ENCODE results near the gene VPS16.

Gene VPS16

GRCh38 chr20:2847802-2848201 lies 7.3 kb downstream of the VPS16 start:
- Histone ChIP-seq H3K36me3 (ENCODE audit: control insufficient read depth, insufficient read depth, low read length) (no peaks in the 10 kb centered on the region), H3K4me1 (ENCODE audit: control insufficient read depth, insufficient read depth, low read length) (no peaks in the 10 kb centered on the region)
- WGBS (ENCODE audit: insufficient coverage, insufficient read length), result no CpG with 5 or more reads among the region's 4 CpGs

GRCh38 chr20:2849529-2849928 lies 9.0 kb downstream of the VPS16 start:
- Histone ChIP-seq H3K9me3 (ENCODE audit: control insufficient read depth, insufficient read depth, low read length) (no peaks in the 10 kb centered on the region), H3K27ac (ENCODE audit: low read length) (no peak overlapping the region), H3K4me3 (ENCODE audit: low read length) (no peak overlapping the region), H3K27me3 (ENCODE audit: control insufficient read depth, insufficient read depth, low read length) (no peaks in the 10 kb centered on the region), H3K36me3 (ENCODE audit: control insufficient read depth, insufficient read depth, low read length) (no peaks in the 10 kb centered on the region), H3K4me1 (ENCODE audit: control insufficient read depth, insufficient read depth, low read length) (no peaks in the 10 kb centered on the region)
- WGBS (ENCODE audit: insufficient coverage, insufficient read length), result no CpG with 5 or more reads among the region's 4 CpGs
- DNase-seq (ENCODE audit: low read depth, low spot score), result no peak

More at GRCh38 chr20:2847802-2848201, 7.3 kb downstream of the VPS16 start:
- H3K9me3 ChIP-seq (ENCODE audit: control insufficient read depth, insufficient read depth, low read length), result no peaks in the 10 kb centered on the region
- DNase-seq (ENCODE audit: low read depth, low spot score), result no peak
- no peaks in the 10 kb centered on the region for H3K27me3 ChIP-seq (ENCODE audit: control insufficient read depth, insufficient read depth, low read length)
- H3K4me3 ChIP-seq (ENCODE audit: low read length), result no peak overlapping the region
- H3K27ac ChIP-seq (ENCODE audit: low read length), result no peak overlapping the region

GRCh38 chr20:2851086-2851485 lies 10.5 kb downstream of the VPS16 start:
- no peak overlapping the region for H3K27ac ChIP-seq (ENCODE audit: low read length)
- no peaks in the 10 kb centered on the region for H3K9me3 ChIP-seq (ENCODE audit: control insufficient read depth, insufficient read depth, low read length)
- WGBS (ENCODE audit: insufficient coverage, insufficient read length), result no CpG with 5 or more reads among the region's 10 CpGs
- H3K4me3 ChIP-seq (ENCODE audit: low read length), result no peak overlapping the region
- H3K36me3 ChIP-seq (ENCODE audit: control insufficient read depth, insufficient read depth, low read length), result no peaks in the 10 kb centered on the region
- no peaks in the 10 kb centered on the region for H3K4me1 ChIP-seq (ENCODE audit: control insufficient read depth, insufficient read depth, low read length)
- no peaks in the 10 kb centered on the region for H3K27me3 ChIP-seq (ENCODE audit: control insufficient read depth, insufficient read depth, low read length)
- no peak for DNase-seq (ENCODE audit: low read depth, low spot score)

GRCh38 chr20:2858591-2858990 lies 18.0 kb downstream of the VPS16 start:
- H3K9me3 ChIP-seq (ENCODE audit: control insufficient read depth, insufficient read depth, low read length), result no peaks in the 10 kb centered on the region
- no peaks in the 10 kb centered on the region for H3K4me1 ChIP-seq (ENCODE audit: control insufficient read depth, insufficient read depth, low read length)
- no peaks in the 10 kb centered on the region for H3K27me3 ChIP-seq (ENCODE audit: control insufficient read depth, insufficient read depth, low read length)
- H3K4me3 ChIP-seq (ENCODE audit: low read length), result no peak overlapping the region
- DNase-seq (ENCODE audit: low read depth, low spot score), result no peak
- H3K36me3 ChIP-seq (ENCODE audit: control insufficient read depth, insufficient read depth, low read length), result no peaks in the 10 kb centered on the region
- WGBS (ENCODE audit: insufficient coverage, insufficient read length), result no CpG with 5 or more reads among the region's 2 CpGs
- no peak overlapping the region for H3K27ac ChIP-seq (ENCODE audit: low read length)

- no peaks in the 10 kb centered on the region for H3K27me3 ChIP-seq (ENCODE audit: control insufficient read depth, insufficient read depth, low read length)
- H3K4me3 ChIP-seq (ENCODE audit: low read length), result no peak overlapping the region
- no peak overlapping the region for H3K27ac ChIP-seq (ENCODE audit: low read length)
- 0 out of 2 replicates have a peak, but pooled peaks cover 2% of the 10 kb centered on the region for H3K36me3 ChIP-seq (ENCODE audit: control insufficient read depth, insufficient read depth, low read length)
- H3K9me3 ChIP-seq (ENCODE audit: control insufficient read depth, insufficient read depth, low read length), result no peaks in the 10 kb centered on the region
- WGBS (ENCODE audit: insufficient coverage, insufficient read length), result no CpG with 5 or more reads among the region's 4 CpGs
- DNase-seq (ENCODE audit: low read depth, low spot score), result no peak
- H3K4me1 ChIP-seq (ENCODE audit: control insufficient read depth, insufficient read depth, low read length), result no peaks in the 10 kb centered on the region
Measured at GRCh38 chr20:2859330-2860121, 19.0 kb downstream of the VPS16 start.

GRCh38 chr20:2864626-2865025 lies 24.1 kb downstream of the VPS16 start:
- WGBS (ENCODE audit: insufficient coverage, insufficient read length), result no CpG with 5 or more reads among the region's 12 CpGs
- Histone ChIP-seq H3K27me3 (ENCODE audit: control insufficient read depth, insufficient read depth, low read length) (no peaks in the 10 kb centered on the region), H3K9me3 (ENCODE audit: control insufficient read depth, insufficient read depth, low read length) (no peaks in the 10 kb centered on the region), H3K36me3 (ENCODE audit: control insufficient read depth, insufficient read depth, low read length) (0 out of 2 replicates have a peak, but pooled peaks cover 2% of the 10 kb centered on the region), H3K4me1 (ENCODE audit: control insufficient read depth, insufficient read depth, low read length) (no peaks in the 10 kb centered on the region), H3K27ac (ENCODE audit: low read length) (no peak overlapping the region), H3K4me3 (ENCODE audit: low read length) (no peak overlapping the region)
- DNase-seq (ENCODE audit: low read depth, low spot score), result no peak

GRCh38 chr20:2865101-2865500 lies 24.6 kb downstream of the VPS16 start:
- Histone ChIP-seq H3K27ac (ENCODE audit: low read length) (no peak overlapping the region), H3K36me3 (ENCODE audit: control insufficient read depth, insufficient read depth, low read length) (0 out of 2 replicates have a peak, but pooled peaks cover 2% of the 10 kb centered on the region), H3K9me3 (ENCODE audit: control insufficient read depth, insufficient read depth, low read length) (no peaks in the 10 kb centered on the region), H3K4me3 (ENCODE audit: low read length) (no peak overlapping the region), H3K27me3 (ENCODE audit: control insufficient read depth, insufficient read depth, low read length) (no peaks in the 10 kb centered on the region), H3K4me1 (ENCODE audit: control insufficient read depth, insufficient read depth, low read length) (no peaks in the 10 kb centered on the region)
- no peak for DNase-seq (ENCODE audit: low read depth, low spot score)
- no CpG with 5 or more reads among the region's 10 CpGs for WGBS (ENCODE audit: insufficient coverage, insufficient read length)

GRCh38 chr20:2865630-2866029 lies 25.1 kb downstream of the VPS16 start:
- no peak for DNase-seq (ENCODE audit: low read depth, low spot score)
- WGBS (ENCODE audit: insufficient coverage, insufficient read length), result no CpG with 5 or more reads among the region's 3 CpGs
- Histone ChIP-seq H3K27me3 (ENCODE audit: control insufficient read depth, insufficient read depth, low read length) (no peaks in the 10 kb centered on the region), H3K4me1 (ENCODE audit: control insufficient read depth, insufficient read depth, low read length) (no peaks in the 10 kb centered on the region), H3K4me3 (ENCODE audit: low read length) (no peak overlapping the region), H3K27ac (ENCODE audit: low read length) (no peak overlapping the region), H3K9me3 (ENCODE audit: control insufficient read depth, insufficient read depth, low read length) (no peaks in the 10 kb centered on the region), H3K36me3 (ENCODE audit: control insufficient read depth, insufficient read depth, low read length) (0 out of 2 replicates have a peak, but pooled peaks cover 2% of the 10 kb centered on the region)

- no peaks in the 10 kb centered on the region for H3K4me1 ChIP-seq (ENCODE audit: control insufficient read depth, insufficient read depth, low read length)
- 0 out of 2 replicates have a peak, but pooled peaks cover 2% of the 10 kb centered on the region for H3K36me3 ChIP-seq (ENCODE audit: control insufficient read depth, insufficient read depth, low read length)
- no peak for DNase-seq (ENCODE audit: low read depth, low spot score)
- no peak overlapping the region for H3K27ac ChIP-seq (ENCODE audit: low read length)
- H3K9me3 ChIP-seq (ENCODE audit: control insufficient read depth, insufficient read depth, low read length), result no peaks in the 10 kb centered on the region
- no CpG with 5 or more reads among the region's 11 CpGs for WGBS (ENCODE audit: insufficient coverage, insufficient read length)
- no peak overlapping the region for H3K4me3 ChIP-seq (ENCODE audit: low read length)
- peaks cover 2% of the 10 kb centered on the region; the same call in 1 of the 2 replicates for H3K27me3 ChIP-seq (ENCODE audit: control insufficient read depth, insufficient read depth, low read length)
Measured at GRCh38 chr20:2866236-2866635, 25.7 kb downstream of the VPS16 start.

GRCh38 chr20:2867081-2867864 lies 26.7 kb downstream of the VPS16 start:
- H3K36me3 ChIP-seq (ENCODE audit: control insufficient read depth, insufficient read depth, low read length), result 0 out of 2 replicates have a peak, but pooled peaks cover 2% of the 10 kb centered on the region
- no CpG with 5 or more reads among the region's 12 CpGs for WGBS (ENCODE audit: insufficient coverage, insufficient read length)
- peaks cover 2% of the 10 kb centered on the region; the same call in 1 of the 2 replicates for H3K27me3 ChIP-seq (ENCODE audit: control insufficient read depth, insufficient read depth, low read length)
- DNase-seq (ENCODE audit: low read depth, low spot score), result no peak
- H3K4me3 ChIP-seq (ENCODE audit: low read length), result no peak overlapping the region
- H3K4me1 ChIP-seq (ENCODE audit: control insufficient read depth, insufficient read depth, low read length), result no peaks in the 10 kb centered on the region
- H3K27ac ChIP-seq (ENCODE audit: low read length), result no peak overlapping the region
- no peaks in the 10 kb centered on the region for H3K9me3 ChIP-seq (ENCODE audit: control insufficient read depth, insufficient read depth, low read length)

Measured in iPS DF 6.9 (cell line).